ENCODE measurements around the gene TRIP12.

- TF ChIP-seq CTCF (conservative IDR thresholded peaks at IDR 0.05; ENCODE audit: low read depth in 2 of 2) (no peak), REST (IDR thresholded peaks at IDR 0.05; ENCODE audit: unreplicated experiment) (no peak), POLR2AphosphoS5 (IDR thresholded peaks at IDR 0.05; ENCODE audit: low read depth) (no peak), ZNF331 (CRISPR knock-in tag; IDR thresholded peaks at IDR 0.05; ENCODE audit: low read depth) (no peak), CREB1 (CRISPR knock-in tag; IDR thresholded peaks at IDR 0.05; ENCODE audit: low read depth) (no peak)
Measured at GRCh38 chr2:229856413-229856812, 65.4 kb downstream of the TRIP12 start.

Data from GM23338 (cell line).